Tibial nerve (tissue), 4 donors: ENCODE results near the gene IPO7. TPM values are rescaled to one million over a fixed set of nuclear protein-coding genes. Genes with fewer than 3 reads are reported as not detected.
"Not testable (repeated sequence)": the region's sequence is repeated elsewhere in the genome, so short reads cannot be mapped to it uniquely, and the experiment has no call there.

ENCODE experiments used
- DNase-seq, 2 donors: peaks; one replicate each; pipeline ENCODE4 v3.0.0-alpha.2; 2019; ENCODE audit warnings: low spot score in 2 of 2
- H3K27ac ChIP-seq, 4 donors: fragments of 200-600 bp; sonication (generic) in 3 of 4; one replicate each; pipeline ENCODE4 v1.5.1; 2017 to 2019; ENCODE audit warnings: mild to moderate bottlenecking in 1 of 4
- H3K27me3 ChIP-seq, 2 donors: fragments of 200-600 bp; sonication (generic) in 1 of 2; one replicate each; pipeline versions ENCODE4 v1.5.1 to v1.6.0; 2017 to 2019
- H3K36me3 ChIP-seq, 3 donors: fragments of 200-600 bp; sonication (generic); one replicate each; pipeline ENCODE4 v1.5.1; 2018 to 2019
- H3K4me1 ChIP-seq, 4 donors: fragments of 200-600 bp; sonication (generic) in 3 of 4; one replicate each; pipeline ENCODE4 v1.5.1; 2017 to 2019
- H3K4me3 ChIP-seq, 4 donors: fragments of 200-600 bp; sonication (generic) in 3 of 4; one replicate each; pipeline ENCODE4 v1.5.1; 2017 to 2019; ENCODE audit warnings: mild to moderate bottlenecking in 1 of 4, moderate library complexity in 1 of 4
- H3K9me3 ChIP-seq, 4 donors: fragments of 200-600 bp; sonication (generic) in 3 of 4; one replicate each; pipeline ENCODE4 v1.5.1; 2017 to 2019
- CTCF ChIP-seq, 5 experiments: fragments of 200-600 bp in 3 of 5; fragments of 450-650 bp in 2 of 5; sonication (generic) in 3 of 5; IDR thresholded peaks; one replicate each; pipeline ENCODE4 v1.5.1; 2016 to 2019; ENCODE audit warnings: antibody characterized with exemption in 5 of 5, mild to moderate bottlenecking in 3 of 5, moderate library complexity in 2 of 5
- EP300 ChIP-seq, 2 donors: sonication (generic); formaldehyde crosslinking; IDR thresholded peaks; one replicate each; pipeline ENCODE4 v1.6.1; 2017; ENCODE audit warnings: antibody characterized with exemption in 2 of 2, mild to moderate bottlenecking in 1 of 2
- POLR2A ChIP-seq, 2 donors: fragments of 450-650 bp; IDR thresholded peaks; one replicate each; pipeline ENCODE4 v1.6.1; 2017; ENCODE audit warnings: antibody characterized with exemption in 2 of 2, mild to moderate bottlenecking in 2 of 2, moderate library complexity in 2 of 2
- WGBS, 2 donors: methylation state at CpG; one replicate each; pipeline ENCODE4 v1.1.5; 2018; 5-methylcytosine and 5-hydroxymethylcytosine counted together
- total RNA-seq, 4 donors: library from RNA; depleted of rRNA; stranded (reverse); fragments of >200 nt; gene quantifications; one replicate each; pipeline ENCODE4 v1.1.0, GENCODE V29; 2016

IPO7 gene
- total RNA-seq, 4 donors from 2014 or later = 57.7 to 92.9 (median 65.3) TPM

- Histone ChIP-seq H3K27ac (no peak overlapping the region), H3K27me3 (no peaks in the 10 kb centered on the region), H3K4me1 (peaks cover 0 to 33% (median 2%) of the 10 kb centered on the region in 4 donors), H3K9me3 (no peaks in the 10 kb centered on the region), H3K4me3 (no peak overlapping the region), H3K36me3 (peaks cover 0 to 12% (median 0%) of the 10 kb centered on the region in 3 donors)
- TF ChIP-seq POLR2A (IDR thresholded peaks at IDR 0.05) (no peak), EP300 (IDR thresholded peaks at IDR 0.05) (no peak), CTCF (IDR thresholded peaks at IDR 0.05) (no peak)
- DNase-seq = no peak
Observed at GRCh38 chr11:9399466-9399865, 15.0 kb downstream of the IPO7 start.

- H3K4me3 ChIP-seq, H3K27ac ChIP-seq, H3K27me3 ChIP-seq, H3K9me3 ChIP-seq, DNase-seq: not testable (repeated sequence)
- WGBS, 2 donors = 66 to 82% methylated on average over 8 of the region's 8 CpGs
- peaks cover 0 to 22% (median 2%) of the 10 kb centered on the region in 4 donors for H3K4me1 ChIP-seq
- H3K36me3 ChIP-seq = peaks cover 0 to 24% (median 0%) of the 10 kb centered on the region in 3 donors
Observed at GRCh38 chr11:9401884-9402283, 17.4 kb downstream of the IPO7 start.

GRCh38 chr11:9428706-9429105 lies 44.3 kb downstream of the IPO7 start:
- peaks cover 0 to 98% (median 17%) of the 10 kb centered on the region in 3 donors for H3K36me3 ChIP-seq
- no peaks in the 10 kb centered on the region for H3K9me3 ChIP-seq
- H3K27ac ChIP-seq = no peak overlapping the region
- 56 to 61% methylated on average over 1 of the region's 1 CpG for WGBS, 2 donors
- TF ChIP-seq CTCF (IDR thresholded peaks at IDR 0.05) (no peak), POLR2A (IDR thresholded peaks at IDR 0.05) (no peak), EP300 (IDR thresholded peaks at IDR 0.05) (no peak)
- no peaks in the 10 kb centered on the region for H3K27me3 ChIP-seq
- H3K4me1 ChIP-seq = no peaks in the 10 kb centered on the region
- DNase-seq = no peak
- no peak overlapping the region for H3K4me3 ChIP-seq

- Histone ChIP-seq H3K27me3 (no peaks in the 10 kb centered on the region), H3K27ac (no peak overlapping the region), H3K4me3 (no peak overlapping the region), H3K9me3 (no peaks in the 10 kb centered on the region), H3K4me1 (no peaks in the 10 kb centered on the region), H3K36me3 (peaks cover 8 to 99% (median 13%) of the 10 kb centered on the region in 3 donors)
- WGBS, 2 donors = 48 to 63% methylated on average over 4 of the region's 4 CpGs
- no peak for TF ChIP-seq POLR2A (IDR thresholded peaks at IDR 0.05)
- no peak for TF ChIP-seq EP300 (IDR thresholded peaks at IDR 0.05)
- TF ChIP-seq CTCF (IDR thresholded peaks at IDR 0.05) = no peak
- DNase-seq = no peak
Observed at GRCh38 chr11:9438611-9439010, 54.2 kb downstream of the IPO7 start.

GRCh38 chr11:9446230-9446629 lies 61.8 kb downstream of the IPO7 start:
- Histone ChIP-seq H3K9me3 (no peaks in the 10 kb centered on the region), H3K27ac (no peak overlapping the region), H3K4me3 (no peak overlapping the region), H3K36me3 (peaks cover 3 to 51% (median 13%) of the 10 kb centered on the region in 3 donors), H3K27me3 (no peaks in the 10 kb centered on the region), H3K4me1 (no peaks in the 10 kb centered on the region)
- TF ChIP-seq CTCF (IDR thresholded peaks at IDR 0.05) = no peak
- no peak for TF ChIP-seq POLR2A (IDR thresholded peaks at IDR 0.05)
- TF ChIP-seq EP300 (IDR thresholded peaks at IDR 0.05) = no peak
- WGBS, 2 donors = 89 to 94% methylated on average over 4 of the region's 4 CpGs
- DNase-seq = no peak
